Liver (tissue), 3 donors: Measurements from ENCODE around the gene EVL.

Experiments
- ATF3 ChIP-seq: IDR thresholded peaks from 2 replicates; pipeline ENCODE4 v1.6.1; 2016; ENCODE audit warnings: antibody characterized with exemption
- CTCF ChIP-seq: fragments of 150-350 bp; IDR thresholded peaks from 2 replicates; pipeline ENCODE4 v1.5.1; 2017; ENCODE audit warnings: improper control_type of control experiment, low read depth, low read length; ENCODE audit not compliant: missing input control
- FOXA1 ChIP-seq: IDR thresholded peaks from 2 replicates; pipeline ENCODE4 v1.6.1; 2016; ENCODE audit warnings: antibody characterized with exemption
- GABPA ChIP-seq, 2 donors: IDR thresholded peaks in 1 of 2; conservative IDR thresholded peaks in 1 of 2; 2 replicates each; pipeline ENCODE4 v1.6.1; 2016; ENCODE audit warnings: antibody characterized with exemption in 2 of 2, mild to moderate bottlenecking in 1 of 2, moderate library complexity in 1 of 2
- HNF4G ChIP-seq: IDR thresholded peaks from 2 replicates; pipeline ENCODE4 v1.6.1; 2016; ENCODE audit warnings: antibody characterized with exemption
- JUND ChIP-seq, 2 donors: IDR thresholded peaks; 2 replicates each; pipeline ENCODE4 v1.6.1; 2016; ENCODE audit warnings: antibody characterized with exemption in 2 of 2
- MAX ChIP-seq: IDR thresholded peaks from 2 replicates; pipeline ENCODE4 v1.6.1; 2016; ENCODE audit warnings: antibody characterized with exemption
- RAD21 ChIP-seq, 2 donors: IDR thresholded peaks; 2 replicates each; pipeline ENCODE4 v1.6.1; 2016; ENCODE audit warnings: antibody characterized with exemption in 2 of 2, mild to moderate bottlenecking in 2 of 2
- REST ChIP-seq: IDR thresholded peaks from 2 replicates; pipeline ENCODE4 v1.6.1; 2016; ENCODE audit warnings: antibody characterized with exemption, mild to moderate bottlenecking
- RXRA ChIP-seq, 2 donors: IDR thresholded peaks; 2 replicates each; pipeline ENCODE4 v1.6.1; 2017 to 2018; ENCODE audit warnings: antibody characterized with exemption in 2 of 2, mild to moderate bottlenecking in 1 of 2
- SP1 ChIP-seq: IDR thresholded peaks from 2 replicates; pipeline ENCODE4 v1.6.1; 2018; ENCODE audit warnings: antibody characterized with exemption, mild to moderate bottlenecking
- TAF1 ChIP-seq: conservative IDR thresholded peaks from 2 replicates; pipeline ENCODE4 v1.6.1; 2016; ENCODE audit warnings: antibody characterized with exemption, mild to moderate bottlenecking
- YY1 ChIP-seq: IDR thresholded peaks from 2 replicates; pipeline ENCODE4 v1.6.1; 2016; ENCODE audit warnings: antibody characterized with exemption, mild to moderate bottlenecking
- donor health status: healthy.
- donor health status: healthy.

- TF ChIP-seq REST (no peak), CTCF (no peak), FOXA1 (no peak), JUND (IDR thresholded peaks at IDR 0.05) (no peak), YY1 (no peak), RAD21 (IDR thresholded peaks at IDR 0.05) (no peak), ATF3 (no peak), MAX (no peak), TAF1 (no peak), GABPA (IDR thresholded peaks at IDR 0.05 in 1 of 2, conservative IDR thresholded peaks at IDR 0.05 in 1 of 2) (no peak), HNF4G (no peak), RXRA (IDR thresholded peaks at IDR 0.05) (no peak), SP1 (no peak)
These were observed 12.2 kb downstream of the EVL start for GRCh38 chr14:100077441-100077840.
